MG63 (cell line): ENCODE measurements around the gene BRCA2. TPM values are rescaled to one million over a fixed set of nuclear protein-coding genes. Genes with fewer than 3 reads are reported as not detected.

Experiments
- DNase-seq: peaks from one replicate; pipeline ENCODE4 v3.0.0-alpha.2; 2020
- H3K27me3 ChIP-seq: fragments of 250-450 bp; sonication (Bioruptor Pico); 2 replicates; pipeline ENCODE4 v1.5.1; 2020; ENCODE audit warnings: mild to moderate bottlenecking, moderate library complexity
- H3K36me3 ChIP-seq: fragments of 250-450 bp; sonication (Bioruptor Pico); 2 replicates; pipeline ENCODE4 v1.5.1; 2020; ENCODE audit warnings: mild to moderate bottlenecking, moderate library complexity
- H3K4me3 ChIP-seq: fragments of 250-450 bp; sonication (Bioruptor Pico); 2 replicates; pipeline ENCODE4 v1.5.1; 2020; ENCODE audit warnings: mild to moderate bottlenecking, moderate library complexity
- H3K9me3 ChIP-seq: fragments of 250-450 bp; sonication (Bioruptor Pico); 2 replicates; pipeline ENCODE4 v1.5.1; 2020; ENCODE audit warnings: mild to moderate bottlenecking, moderate library complexity
- total RNA-seq: library from RNA; depleted of rRNA; stranded (reverse); fragments of >200 nt; shearing (Covaris generic); gene quantifications from 2 replicates; pipeline ENCODE4 v1.2.3, GENCODE V29; 2014; ENCODE audit warnings: low replicate concordance

The BRCA2 gene
- total RNA-seq, 1 experiment from 2014 or later = 11.2 TPM

GRCh38 chr13:32300406-32300805 lies 14.9 kb upstream of the BRCA2 start:
- no peak for DNase-seq
- no peaks in the 10 kb centered on the region for H3K9me3 ChIP-seq
- H3K27me3 ChIP-seq = peaks cover 26% of the 10 kb centered on the region
- H3K36me3 ChIP-seq = no peaks in the 10 kb centered on the region
- no peak overlapping the region for H3K4me3 ChIP-seq

- H3K27me3 ChIP-seq = peaks cover 26% of the 10 kb centered on the region
- H3K9me3 ChIP-seq = no peaks in the 10 kb centered on the region
- H3K4me3 ChIP-seq = no peak overlapping the region
- no peaks in the 10 kb centered on the region for H3K36me3 ChIP-seq
- DNase-seq = no peak
Measured at GRCh38 chr13:32300920-32301319, 14.4 kb upstream of the BRCA2 start.

GRCh38 chr13:32302461-32302860 lies 12.8 kb upstream of the BRCA2 start:
- no peak for DNase-seq
- no peaks in the 10 kb centered on the region for H3K9me3 ChIP-seq
- peaks cover 25% of the 10 kb centered on the region for H3K27me3 ChIP-seq
- no peak overlapping the region for H3K4me3 ChIP-seq
- no peaks in the 10 kb centered on the region for H3K36me3 ChIP-seq

- Histone ChIP-seq H3K36me3 (no peaks in the 10 kb centered on the region), H3K4me3 (no peak overlapping the region), H3K9me3 (no peaks in the 10 kb centered on the region), H3K27me3 (no peaks in the 10 kb centered on the region; the same call in none of the 2 replicates)
- no peak for DNase-seq
Measured at GRCh38 chr13:32305646-32306045, 9.7 kb upstream of the BRCA2 start.

GRCh38 chr13:32309312-32310133 lies 5.8 kb upstream of the BRCA2 start:
- no peak for DNase-seq
- no peaks in the 10 kb centered on the region for H3K9me3 ChIP-seq
- H3K4me3 ChIP-seq = no peak overlapping the region
- H3K36me3 ChIP-seq = no peaks in the 10 kb centered on the region
- H3K27me3 ChIP-seq = no peaks in the 10 kb centered on the region; the same call in 1 of the 2 replicates

- Histone ChIP-seq H3K36me3 (no peaks in the 10 kb centered on the region), H3K9me3 (no peaks in the 10 kb centered on the region), H3K4me3 (no peak overlapping the region), H3K27me3 (no peaks in the 10 kb centered on the region; the same call in 1 of the 2 replicates)
- no peak for DNase-seq
Measured at GRCh38 chr13:32310134-32310706, 5.1 kb upstream of the BRCA2 start.

GRCh38 chr13:32311188-32311897 lies 4.0 kb upstream of the BRCA2 start:
- no peaks in the 10 kb centered on the region; the same call in 1 of the 2 replicates for H3K27me3 ChIP-seq
- no peaks in the 10 kb centered on the region for H3K36me3 ChIP-seq
- no peak for DNase-seq
- no peaks in the 10 kb centered on the region for H3K9me3 ChIP-seq
- H3K4me3 ChIP-seq = no peak overlapping the region

GRCh38 chr13:32314271-32315237 lies 754 bp upstream of the BRCA2 start:
- Histone ChIP-seq H3K36me3 (peaks cover 13% of the 10 kb centered on the region), H3K4me3 (peak overlapping the region; percentile 77), H3K27me3 (no peaks in the 10 kb centered on the region), H3K9me3 (no peaks in the 10 kb centered on the region)
- DNase-seq = peak; percentile 34

GRCh38 chr13:32316028-32316339 lies 676 bp downstream of the BRCA2 start:
- Histone ChIP-seq H3K4me3 (peak overlapping the region; percentile 77), H3K36me3 (peaks cover 25% of the 10 kb centered on the region), H3K27me3 (no peaks in the 10 kb centered on the region), H3K9me3 (no peaks in the 10 kb centered on the region)
- DNase-seq = no peak

- no peak for DNase-seq
- H3K9me3 ChIP-seq = no peaks in the 10 kb centered on the region
- no peaks in the 10 kb centered on the region for H3K27me3 ChIP-seq
- peaks cover 30% of the 10 kb centered on the region for H3K36me3 ChIP-seq
- H3K4me3 ChIP-seq = peak overlapping the region; percentile 77
Measured at GRCh38 chr13:32316501-32316900, 1.2 kb downstream of the BRCA2 start.

- Histone ChIP-seq H3K4me3 (no peak overlapping the region), H3K27me3 (no peaks in the 10 kb centered on the region), H3K36me3 (peaks cover 41% of the 10 kb centered on the region), H3K9me3 (no peaks in the 10 kb centered on the region)
- DNase-seq = no peak
Measured at GRCh38 chr13:32317716-32318465, 2.6 kb downstream of the BRCA2 start.

GRCh38 chr13:32320528-32320927 lies 5.2 kb downstream of the BRCA2 start:
- no peaks in the 10 kb centered on the region for H3K9me3 ChIP-seq

GRCh38 chr13:32323912-32324311 lies 8.6 kb downstream of the BRCA2 start:
- no peak for DNase-seq
- Histone ChIP-seq H3K4me3 (no peak overlapping the region), H3K27me3 (no peaks in the 10 kb centered on the region)

More at GRCh38 chr13:32320528-32320927, 5.2 kb downstream of the BRCA2 start:
- no peak for DNase-seq
- Histone ChIP-seq H3K4me3 (no peak overlapping the region), H3K27me3 (no peaks in the 10 kb centered on the region), H3K36me3 (peaks cover 57% of the 10 kb centered on the region)

GRCh38 chr13:32330441-32330840 lies 15.1 kb downstream of the BRCA2 start:
- Histone ChIP-seq H3K4me3 (no peak overlapping the region), H3K36me3 (peaks cover 58% of the 10 kb centered on the region), H3K27me3 (no peaks in the 10 kb centered on the region), H3K9me3 (no peaks in the 10 kb centered on the region)
- DNase-seq = no peak

More at GRCh38 chr13:32323912-32324311, 8.6 kb downstream of the BRCA2 start:
- Histone ChIP-seq H3K36me3 (peaks cover 69% of the 10 kb centered on the region), H3K9me3 (no peaks in the 10 kb centered on the region)

GRCh38 chr13:32334671-32335070 lies 19.4 kb downstream of the BRCA2 start:
- no peak for DNase-seq
- no peak overlapping the region for H3K4me3 ChIP-seq
- no peaks in the 10 kb centered on the region for H3K27me3 ChIP-seq
- H3K36me3 ChIP-seq = peaks cover 66% of the 10 kb centered on the region
- H3K9me3 ChIP-seq = no peaks in the 10 kb centered on the region

- no peaks in the 10 kb centered on the region for H3K9me3 ChIP-seq
- no peaks in the 10 kb centered on the region for H3K27me3 ChIP-seq
- no peak overlapping the region for H3K4me3 ChIP-seq
- peaks cover 29% of the 10 kb centered on the region for H3K36me3 ChIP-seq
- DNase-seq = no peak
Measured at GRCh38 chr13:32340914-32341313, 25.6 kb downstream of the BRCA2 start.
